Measurements from ENCODE around the gene MYO7B. TPM values are rescaled to one million over a fixed set of nuclear protein-coding genes. Genes with fewer than 3 reads are reported as not detected.
A peak's percentile ranks its signal among the peaks of the same experiment; 100 is the strongest.

Gene MYO7B
- total and polyA plus RNA-seq, 7 experiments from 2014 or later: 0.29 to 5.9 (median 1.3) TPM; not detected in 4

GRCh38 chr2:127654084-127654837, 118.8 kb downstream of the MYO7B start:
- DNase-seq (no peak), ATAC-seq (no peak)
- peaks cover 0 to 6% of the 10 kb centered on the region in 2 donors for H3K4me1 ChIP-seq (ENCODE audit: control insufficient read depth in 2 of 2, insufficient read depth in 2 of 2, low read length in 2 of 2)

GRCh38 chr2:127654838-127655175, 119.3 kb downstream of the MYO7B start:
- Histone ChIP-seq H3K4me3 (ENCODE audit: low read length) (no peak overlapping the region), H3K4me1 (ENCODE audit: control insufficient read depth in 2 of 2, insufficient read depth in 2 of 2, low read length in 2 of 2) (peaks cover 0 to under 1% of the 10 kb centered on the region in 2 donors), H3K9me3 (ENCODE audit: control insufficient read depth in 2 of 3, low read length in 3 of 3) (no peaks in the 10 kb centered on the region), H3K27ac (ENCODE audit: low read depth, low read length) (no peak overlapping the region), H3K36me3 (ENCODE audit: control insufficient read depth in 2 of 3, insufficient read depth in 3 of 3, low read length in 3 of 3) (no peaks in the 10 kb centered on the region), H3K27me3 (ENCODE audit: control insufficient read depth in 2 of 2, insufficient read depth in 2 of 2, low read length in 2 of 2) (no peaks in the 10 kb centered on the region)
- Mint-ChIP-seq H3K27me3 (peaks cover 0 to 6% (median 0%) of the 10 kb centered on the region in 5 donors), H3K27ac (no peak overlapping the region), H3K4me3 (no peak overlapping the region), H3K36me3 (no peaks in the 10 kb centered on the region), H3K4me1 (peaks cover 0 to 5% (median under 1%) of the 10 kb centered on the region in 7 donors), H3K9me3 (no peaks in the 10 kb centered on the region)
- DNase-seq (no peak), ATAC-seq (no peak)
- ChIA-PET POLR2A (no interaction called here), CTCF (interaction anchor here (10.3 kb wide), 1 partner anchor 63 kb away, joined by 141 read pairs; no protein-coding TSS in a partner anchor)
- intact Hi-C loops (cut with micrococcal nuclease): no loop called here

More at GRCh38 chr2:127654084-127654837, 118.8 kb downstream of the MYO7B start:
- Mint-ChIP-seq H3K9me3 (no peaks in the 10 kb centered on the region), H3K27ac (no peak overlapping the region), H3K4me3 (no peak overlapping the region), H3K4me1 (peaks cover 4 to 6% (median 5%) of the 10 kb centered on the region in 7 donors), H3K36me3 (no peaks in the 10 kb centered on the region), H3K27me3 (peaks cover 0 to 6% (median 0%) of the 10 kb centered on the region in 5 donors)
- Histone ChIP-seq H3K4me3 (ENCODE audit: low read length) (no peak overlapping the region), H3K36me3 (ENCODE audit: control insufficient read depth in 2 of 3, insufficient read depth in 3 of 3, low read length in 3 of 3) (no peaks in the 10 kb centered on the region), H3K9me3 (ENCODE audit: control insufficient read depth in 2 of 3, low read length in 3 of 3) (no peaks in the 10 kb centered on the region), H3K27me3 (ENCODE audit: control insufficient read depth in 2 of 2, insufficient read depth in 2 of 2, low read length in 2 of 2) (no peaks in the 10 kb centered on the region), H3K27ac (ENCODE audit: low read depth, low read length) (no peak overlapping the region)
- intact Hi-C loops (cut with micrococcal nuclease): no loop called here
- CTCF ChIA-PET: interaction anchor here (0.5 to 10.3 kb wide), 2 partner anchors 63 to 65 kb away, joined by 3 to 141 read pairs; no protein-coding TSS in a partner anchor
- POLR2A ChIA-PET: no interaction called here

DNA sequence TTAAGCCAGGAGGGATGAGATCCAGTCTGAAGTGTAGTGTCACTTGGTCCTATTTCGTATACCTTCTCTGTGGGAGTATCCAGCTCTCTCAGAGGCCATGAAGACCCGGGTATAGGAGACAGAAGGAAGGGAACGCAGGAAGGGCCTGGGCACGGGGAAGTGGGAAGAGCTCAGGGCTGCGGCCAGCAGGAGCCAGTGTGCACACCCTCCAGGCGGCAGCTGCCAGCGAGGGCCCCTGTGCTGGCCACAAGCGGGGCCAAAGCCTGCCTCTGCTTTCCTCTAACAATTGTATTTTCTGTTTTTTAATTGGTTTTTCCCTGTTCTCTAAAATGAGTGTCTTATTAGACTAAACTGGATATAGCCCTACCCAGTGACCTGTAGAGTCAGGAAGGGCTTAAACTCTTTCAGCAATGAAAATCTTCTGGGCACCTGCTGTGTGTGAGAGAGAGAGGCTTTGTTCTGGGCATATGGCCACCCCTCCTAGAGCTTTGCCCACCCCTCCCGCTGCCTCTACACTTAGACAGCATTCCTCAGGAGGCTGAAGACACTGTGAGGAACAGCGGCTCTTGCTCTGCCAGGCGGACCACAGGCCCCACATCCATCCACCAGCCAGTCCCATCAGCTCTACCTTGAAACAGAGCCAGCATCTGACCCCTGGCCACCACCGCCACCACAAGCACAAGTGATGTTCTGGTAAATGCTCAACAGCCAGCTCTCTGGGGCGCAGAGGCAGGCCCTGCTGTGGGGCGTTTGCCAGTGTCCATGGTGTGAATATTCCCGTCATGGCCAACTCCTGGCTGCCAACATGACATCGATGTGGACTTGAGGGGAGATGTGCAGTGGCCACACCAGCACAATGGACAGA, 120.0 kb downstream of the MYO7B start:
- intact Hi-C loops (cut with micrococcal nuclease): no loop called here
- H3K36me3 Mint-ChIP-seq: no peaks in the 10 kb centered on the region
- Histone ChIP-seq H3K4me1 (ENCODE audit: control insufficient read depth in 2 of 2, insufficient read depth in 2 of 2, low read length in 2 of 2) (no peaks in the 10 kb centered on the region), H3K9me3 (ENCODE audit: control insufficient read depth in 2 of 3, low read length in 3 of 3) (no peaks in the 10 kb centered on the region), H3K27ac (ENCODE audit: low read depth, low read length) (no peak overlapping the region), H3K36me3 (ENCODE audit: control insufficient read depth in 2 of 3, insufficient read depth in 3 of 3, low read length in 3 of 3) (no peaks in the 10 kb centered on the region), H3K27me3 (ENCODE audit: control insufficient read depth in 2 of 2, insufficient read depth in 2 of 2, low read length in 2 of 2) (no peaks in the 10 kb centered on the region), H3K4me3 (ENCODE audit: low read length) (no peak overlapping the region)
- peaks cover 0 to 6% (median 0%) of the 10 kb centered on the region in 7 donors for H3K4me1 Mint-ChIP-seq
- POLR2A ChIA-PET: no interaction called here
- CTCF ChIA-PET: interaction anchor here (10.3 kb wide), 1 partner anchor 64 kb away, joined by 141 read pairs; no protein-coding TSS in a partner anchor
- DNase-seq (no peak), ATAC-seq (no peak)
- H3K27ac Mint-ChIP-seq: no peak overlapping the region
- no peak overlapping the region for H3K4me3 Mint-ChIP-seq
- peaks cover 0 to 6% (median 0%) of the 10 kb centered on the region in 5 donors for H3K27me3 Mint-ChIP-seq
- H3K9me3 Mint-ChIP-seq: no peaks in the 10 kb centered on the region

DNA sequence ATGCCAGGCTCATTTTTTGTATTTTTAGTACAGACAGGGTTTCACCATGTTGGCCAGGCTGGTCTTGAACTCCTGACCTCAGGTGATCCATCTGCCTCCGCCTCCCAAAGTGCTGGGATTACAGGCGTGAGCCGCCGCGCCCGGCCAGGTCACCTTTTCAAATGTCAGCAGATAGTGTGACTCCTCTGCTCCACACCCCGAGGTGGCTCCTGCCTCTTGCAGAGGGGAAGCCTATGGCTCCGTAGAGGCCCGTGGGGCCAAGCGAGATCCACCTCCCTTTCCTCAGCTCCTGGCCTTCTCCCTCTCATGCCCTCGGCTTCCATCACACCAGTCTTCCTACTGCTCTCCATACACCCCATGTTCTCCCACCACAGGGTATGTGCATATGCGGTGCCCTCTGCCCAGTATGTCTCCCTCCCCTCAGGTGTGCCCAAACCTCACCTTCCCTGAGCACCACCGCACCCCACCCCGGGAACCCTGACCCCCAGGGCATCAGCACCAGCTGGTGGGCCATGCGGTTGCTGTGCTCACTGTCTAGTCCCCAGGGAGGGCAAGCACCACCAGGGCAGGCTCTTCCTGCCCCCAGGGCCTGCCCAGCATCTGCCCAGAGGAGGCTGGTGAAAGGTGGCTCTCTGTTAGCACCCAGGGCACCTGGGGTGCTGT, 121.2 kb downstream of the MYO7B start:
- H3K4me3 Mint-ChIP-seq: no peak overlapping the region
- Histone ChIP-seq H3K27me3 (ENCODE audit: control insufficient read depth in 2 of 2, insufficient read depth in 2 of 2, low read length in 2 of 2) (no peaks in the 10 kb centered on the region), H3K36me3 (ENCODE audit: control insufficient read depth in 2 of 3, insufficient read depth in 3 of 3, low read length in 3 of 3) (no peaks in the 10 kb centered on the region), H3K9me3 (ENCODE audit: control insufficient read depth in 2 of 3, low read length in 3 of 3) (no peaks in the 10 kb centered on the region), H3K27ac (ENCODE audit: low read depth, low read length) (no peak overlapping the region), H3K4me3 (ENCODE audit: low read length) (no peak overlapping the region), H3K4me1 (ENCODE audit: control insufficient read depth in 2 of 2, insufficient read depth in 2 of 2, low read length in 2 of 2) (no peaks in the 10 kb centered on the region)
- peaks cover 4 to 15% (median 8%) of the 10 kb centered on the region in 5 donors for H3K27me3 Mint-ChIP-seq
- DNase-seq (no peak), ATAC-seq (peak; percentile 7)
- intact Hi-C loops (cut with micrococcal nuclease): no loop called here
- H3K4me1 Mint-ChIP-seq: peaks cover 0 to 6% (median 0%) of the 10 kb centered on the region in 7 donors
- H3K36me3 Mint-ChIP-seq: no peaks in the 10 kb centered on the region
- H3K27ac Mint-ChIP-seq: no peak overlapping the region
- CTCF ChIA-PET: interaction anchor here (10.3 kb wide), 1 partner anchor 65 kb away, joined by 141 read pairs; no protein-coding TSS in a partner anchor
- POLR2A ChIA-PET: no interaction called here
- H3K9me3 Mint-ChIP-seq: peaks cover 0 to 1% (median 0%) of the 10 kb centered on the region in 11 donors

DNA sequence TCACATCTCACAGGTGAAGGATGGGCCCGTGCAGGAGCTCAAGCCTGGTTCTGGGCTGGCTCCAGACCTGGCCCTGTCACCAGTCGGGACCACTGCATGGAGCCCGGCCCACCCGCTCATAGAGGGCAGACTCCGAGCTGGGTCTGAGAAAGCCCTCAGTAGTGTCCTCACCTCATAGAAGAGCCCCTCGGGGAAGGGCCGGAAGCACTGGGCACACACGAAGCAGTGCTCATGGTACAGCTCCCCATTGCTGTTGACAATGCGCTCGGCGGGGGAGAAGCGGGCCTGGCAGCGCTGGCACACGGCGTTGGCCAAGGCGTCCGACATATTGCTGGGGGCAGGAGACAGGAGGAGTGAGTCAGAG, 121.7 kb downstream of the MYO7B start:
- H3K27ac ChIP-seq (ENCODE audit: low read depth, low read length): no peak overlapping the region
- no peaks in the 10 kb centered on the region for H3K27me3 ChIP-seq (ENCODE audit: control insufficient read depth in 2 of 2, insufficient read depth in 2 of 2, low read length in 2 of 2)

DNA sequence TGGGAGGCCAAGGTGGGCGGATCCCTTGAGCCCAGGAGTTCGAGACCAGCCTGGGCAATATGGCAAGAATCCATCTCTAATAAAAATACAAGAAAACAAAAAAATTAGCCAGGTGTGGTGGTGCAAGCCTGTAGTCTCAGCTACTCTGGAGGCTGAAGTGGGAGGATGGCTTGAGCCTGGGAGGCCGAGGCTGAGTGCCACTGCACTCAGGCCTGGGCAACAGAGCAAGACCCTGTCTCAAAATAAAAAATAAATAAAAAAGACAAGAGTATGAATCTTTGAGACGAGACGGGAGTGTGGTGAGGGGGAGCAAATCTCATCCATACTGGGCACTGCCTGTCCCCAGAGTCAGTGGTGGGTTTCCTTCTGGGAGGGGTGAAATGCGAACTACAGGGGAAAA, 122.7 kb downstream of the MYO7B start:
- Mint-ChIP-seq H3K36me3 (no peaks in the 10 kb centered on the region), H3K27me3 (peaks cover 9 to 22% (median 18%) of the 10 kb centered on the region in 5 donors), H3K27ac (no peak overlapping the region), H3K4me3 (no peak overlapping the region), H3K4me1 (peaks cover 0 to 6% (median 0%) of the 10 kb centered on the region in 7 donors), H3K9me3 (peaks cover 0 to 1% (median 0%) of the 10 kb centered on the region in 11 donors)
- H3K36me3 ChIP-seq (ENCODE audit: control insufficient read depth in 2 of 3, insufficient read depth in 3 of 3, low read length in 3 of 3): no peaks in the 10 kb centered on the region
- H3K9me3 ChIP-seq (ENCODE audit: control insufficient read depth in 2 of 3, low read length in 3 of 3): no peaks in the 10 kb centered on the region
- POLR2A ChIA-PET: no interaction called here
- no peak overlapping the region for H3K4me3 ChIP-seq (ENCODE audit: low read length)
- intact Hi-C loops (cut with micrococcal nuclease): no loop called here
- no peak for ATAC-seq
- CTCF ChIA-PET: no interaction called here
- DNase-seq: no peak
- no peak overlapping the region for H3K27ac ChIP-seq (ENCODE audit: low read depth, low read length)
- no peaks in the 10 kb centered on the region for H3K27me3 ChIP-seq (ENCODE audit: control insufficient read depth in 2 of 2, insufficient read depth in 2 of 2, low read length in 2 of 2)
- H3K4me1 ChIP-seq (ENCODE audit: control insufficient read depth in 2 of 2, insufficient read depth in 2 of 2, low read length in 2 of 2): no peaks in the 10 kb centered on the region

More for the DNA sequence above, 121.7 kb downstream of the MYO7B start:
- ATAC-seq (no peak), DNase-seq (no peak)
- H3K4me1 Mint-ChIP-seq: peaks cover 0 to 6% (median 0%) of the 10 kb centered on the region in 7 donors
- Histone ChIP-seq H3K9me3 (ENCODE audit: control insufficient read depth in 2 of 3, low read length in 3 of 3) (no peaks in the 10 kb centered on the region), H3K4me3 (ENCODE audit: low read length) (no peak overlapping the region), H3K36me3 (ENCODE audit: control insufficient read depth in 2 of 3, insufficient read depth in 3 of 3, low read length in 3 of 3) (no peaks in the 10 kb centered on the region), H3K4me1 (ENCODE audit: control insufficient read depth in 2 of 2, insufficient read depth in 2 of 2, low read length in 2 of 2) (no peaks in the 10 kb centered on the region)
- ChIA-PET CTCF (no interaction called here), POLR2A (no interaction called here)
- H3K36me3 Mint-ChIP-seq: no peaks in the 10 kb centered on the region
- intact Hi-C loops (cut with micrococcal nuclease): no loop called here
- no peak overlapping the region for H3K4me3 Mint-ChIP-seq
- H3K9me3 Mint-ChIP-seq: peaks cover 0 to 1% (median 0%) of the 10 kb centered on the region in 11 donors
- H3K27ac Mint-ChIP-seq: no peak overlapping the region
- H3K27me3 Mint-ChIP-seq: peaks cover 8 to 20% (median 14%) of the 10 kb centered on the region in 5 donors
